GM21447 (cell line): ENCODE data around the gene C2orf15.
"Not testable (repeated sequence)": the region's sequence is repeated elsewhere in the genome, so short reads cannot be mapped to it uniquely, and the experiment has no call there.

Experiments
- ATAC-seq: cut with Tn5 transposase; IDR thresholded peaks from one replicate; pipeline ENCODE4 v1.9.1; 2021; ENCODE audit not compliant: unreplicated experiment

Gene C2orf15

GRCh38 chr2:99159594-99159993 is 18.1 kb downstream of the C2orf15 start:
- no peak for ATAC-seq

DNA sequence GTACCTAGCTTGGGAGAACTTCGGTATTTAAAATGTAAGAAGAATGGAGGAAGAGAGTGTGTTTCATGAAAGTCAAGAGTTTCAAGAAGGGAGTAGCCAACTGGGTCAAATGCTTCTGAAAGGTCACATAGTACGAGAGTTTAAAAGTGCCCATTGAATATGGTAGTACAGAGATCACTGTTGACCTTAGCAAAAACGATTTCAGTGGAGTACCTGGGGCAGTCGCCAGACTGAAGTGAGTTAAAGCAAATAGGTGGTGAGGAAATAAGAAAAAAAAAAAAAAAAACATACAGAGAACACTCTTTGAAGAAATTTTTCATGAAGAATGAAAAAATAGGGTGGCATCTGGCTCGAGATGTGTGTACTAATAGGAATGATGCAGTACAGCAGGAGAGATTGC is 24.7 kb downstream of the C2orf15 start:
- ATAC-seq = no peak

- no peak for ATAC-seq
Measured at GRCh38 chr2:99169534-99169933, 28.0 kb downstream of the C2orf15 start.

DNA sequence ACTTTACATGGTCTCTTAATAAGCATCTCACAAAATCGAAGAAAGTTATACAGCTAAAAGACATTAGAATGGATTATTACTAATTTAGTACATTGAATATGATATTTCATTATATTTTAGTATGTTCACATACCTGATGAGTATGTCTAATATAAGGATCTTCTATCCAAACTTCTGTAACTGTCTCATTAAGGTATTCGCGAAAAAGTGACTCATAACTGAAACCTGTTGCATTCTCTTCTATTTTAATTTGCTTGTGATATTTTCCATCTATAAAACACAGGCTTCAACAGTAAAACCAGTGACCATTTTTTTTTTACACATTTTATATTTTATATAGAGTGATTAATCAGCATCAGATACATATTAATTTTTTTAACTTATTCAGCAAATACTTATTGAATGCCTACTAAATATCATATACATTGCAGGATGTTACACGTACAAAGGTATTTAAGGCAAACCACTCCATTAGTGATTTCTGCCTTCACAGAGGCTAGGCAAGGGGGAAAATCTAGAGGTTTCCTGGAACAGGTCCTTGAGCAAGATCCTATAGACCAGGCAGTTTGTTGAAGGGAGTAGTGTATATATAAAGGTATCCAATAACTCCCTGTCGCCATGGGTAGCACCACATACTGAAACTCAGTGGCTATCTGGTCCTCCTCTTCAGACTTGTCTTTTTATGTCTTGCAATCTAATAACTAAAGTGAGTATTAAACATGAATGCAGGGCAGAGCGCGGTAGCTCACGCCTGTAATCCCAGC is 30.1 kb downstream of the C2orf15 start:
- ATAC-seq = no peak

DNA sequence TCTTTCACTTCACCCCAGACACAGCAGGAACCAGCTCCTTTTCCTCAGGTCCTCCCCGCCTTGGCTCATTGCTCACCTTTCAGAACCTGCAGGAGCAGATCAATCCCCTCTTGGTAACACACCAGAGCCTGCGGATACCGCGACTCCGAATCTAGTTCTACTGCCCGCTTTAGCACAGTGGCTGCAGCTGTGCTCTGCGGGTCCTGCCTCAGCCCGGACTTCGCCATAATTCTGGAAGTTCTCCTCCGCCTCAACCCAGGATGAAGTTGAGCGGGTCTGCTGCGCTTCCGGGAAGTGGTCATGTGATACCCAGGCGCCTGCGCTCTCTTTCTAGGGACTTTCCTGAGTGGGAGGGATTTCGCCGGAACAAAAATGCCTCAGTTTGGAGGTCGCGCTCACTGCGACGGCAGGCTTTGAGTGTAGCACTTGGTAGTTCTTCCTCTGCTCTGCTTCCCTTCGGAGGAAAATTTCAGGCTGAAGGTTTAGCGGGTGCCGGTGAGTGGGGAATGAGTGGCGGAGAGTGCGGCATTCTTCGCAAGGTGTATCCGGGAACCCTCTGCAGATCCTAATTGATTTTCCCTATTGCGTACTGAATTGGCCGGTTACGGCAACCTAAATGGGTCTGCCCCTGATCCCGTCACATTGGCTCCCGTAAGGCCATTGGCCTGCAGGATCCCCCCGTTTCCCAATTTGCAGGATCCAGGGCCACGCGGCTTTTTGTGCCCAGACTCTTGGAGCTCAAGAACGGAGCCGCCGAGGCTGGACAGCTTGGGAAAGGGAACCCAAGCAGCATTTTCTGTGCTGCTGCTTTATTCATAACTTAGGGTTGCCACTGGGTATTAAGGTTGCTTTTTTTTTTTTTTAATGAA is 39.5 kb downstream of the C2orf15 start, which contains the start of the genes MITD1 and MRPL30:
TSS of gene MITD1 (minus strand) at position 304 of the 869 bp plus-strand sequence. CDS start at position 227, 77 bp downstream.
TSS of gene MRPL30 (plus strand) at position 430 of the 869 bp plus-strand sequence. CDS start 5,020 bp downstream, outside the sequence.
- peak; percentile 93 for ATAC-seq

GRCh38 chr2:99181624-99182000 is 40.1 kb downstream of the C2orf15 start:
- ATAC-seq = no peak

DNA sequence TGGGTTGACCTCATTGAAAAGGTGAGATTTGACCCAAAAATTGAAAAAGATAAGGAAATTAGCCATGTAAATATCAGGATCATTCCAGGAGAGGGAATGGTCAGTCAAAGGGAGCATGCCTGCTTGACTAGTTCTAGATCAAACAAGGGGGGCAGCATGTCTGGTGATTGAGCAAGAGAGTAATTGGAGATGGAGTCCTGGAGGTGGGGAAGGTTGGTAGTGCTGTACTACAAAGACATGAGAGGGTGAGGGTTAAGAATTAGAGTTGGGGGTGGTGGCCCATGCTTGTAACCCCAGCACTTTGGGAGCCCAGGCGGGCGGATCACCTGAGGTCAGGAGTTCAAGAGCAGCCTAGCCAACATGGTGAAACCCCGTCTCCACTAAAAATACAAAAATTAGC is 41.5 kb downstream of the C2orf15 start:
- no peak for ATAC-seq

- ATAC-seq = no peak
Measured at GRCh38 chr2:99184811-99185210, 43.3 kb downstream of the C2orf15 start.

GRCh38 chr2:99187011-99187410 is 45.5 kb downstream of the C2orf15 start:
- no peak for ATAC-seq

DNA sequence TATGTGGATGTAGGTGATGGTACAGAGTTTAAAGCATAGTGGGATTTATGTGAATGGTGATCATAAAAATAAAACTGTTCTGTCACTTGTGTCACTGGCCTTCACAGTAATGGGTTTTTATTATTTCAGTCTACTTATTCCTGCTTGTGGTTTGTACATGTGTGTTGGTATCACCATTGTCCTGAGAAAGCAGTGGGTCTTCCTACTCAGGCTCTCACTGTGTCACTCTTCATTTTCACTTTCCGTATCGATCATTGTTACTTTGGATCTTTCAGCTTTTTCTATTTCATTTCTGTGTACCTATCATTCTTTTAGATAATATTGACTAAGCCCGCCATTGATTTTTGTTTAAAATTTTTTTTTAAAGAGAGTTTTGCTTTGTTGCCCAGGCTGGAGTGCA is 46.9 kb downstream of the C2orf15 start:
- ATAC-seq = no peak

DNA sequence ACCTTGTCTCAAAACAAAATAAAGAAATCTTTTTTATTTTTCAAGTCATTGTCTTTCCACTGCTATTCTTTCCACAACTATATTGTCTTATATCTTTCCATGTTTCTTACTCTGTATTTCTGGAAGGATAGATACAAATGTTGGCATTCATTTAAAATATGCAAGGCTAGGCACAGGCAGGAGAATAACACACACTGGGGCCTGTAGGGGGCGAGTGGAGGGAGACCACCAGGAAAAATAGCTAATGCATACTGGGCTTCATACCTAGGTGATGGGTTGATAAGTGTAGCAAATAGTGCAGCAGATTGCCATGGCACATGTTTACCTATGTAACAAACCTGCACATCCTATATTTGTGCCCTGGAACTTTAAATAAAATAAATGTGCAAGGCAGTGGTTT is 49.0 kb downstream of the C2orf15 start:
- no peak for ATAC-seq

DNA sequence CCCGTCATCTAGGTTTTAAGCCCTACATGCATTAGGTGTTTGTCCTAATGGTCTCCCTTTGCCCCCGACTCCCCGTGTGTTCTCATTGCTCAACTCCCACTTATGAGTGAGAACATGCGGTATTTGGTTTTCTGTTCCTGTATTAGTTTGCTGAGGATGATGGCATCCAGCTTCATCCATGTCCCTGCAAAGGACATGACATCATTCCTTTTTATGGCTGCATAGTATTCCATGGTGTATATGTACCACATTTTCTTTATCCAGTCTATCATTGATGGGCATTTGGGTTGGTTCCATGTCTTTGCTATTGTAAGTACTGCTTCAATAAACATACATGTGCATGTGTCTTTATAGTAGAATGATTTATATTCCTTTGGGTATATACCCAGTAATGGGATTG is 50.9 kb downstream of the C2orf15 start:
- not testable (repeated sequence) for ATAC-seq

- no peak for ATAC-seq
Measured at GRCh38 chr2:99198103-99198841, 56.8 kb downstream of the C2orf15 start.

- ATAC-seq = no peak
Measured at GRCh38 chr2:99200076-99200800, 58.7 kb downstream of the C2orf15 start.
